Cerebellar nuclear complex (tissue), 1 donor: Measurements from ENCODE around the gene OR10C1.
"Not testable (repeated sequence)": the region's sequence is repeated elsewhere in the genome, so short reads cannot be mapped to it uniquely, and the experiment has no call there.

ENCODE experiments used
- DNase-seq, 2 experiments: peaks; one replicate each; lab custom pipeline; 2025; lab: John Stamatoyannopoulos, UW

Gene OR10C1

DNA sequence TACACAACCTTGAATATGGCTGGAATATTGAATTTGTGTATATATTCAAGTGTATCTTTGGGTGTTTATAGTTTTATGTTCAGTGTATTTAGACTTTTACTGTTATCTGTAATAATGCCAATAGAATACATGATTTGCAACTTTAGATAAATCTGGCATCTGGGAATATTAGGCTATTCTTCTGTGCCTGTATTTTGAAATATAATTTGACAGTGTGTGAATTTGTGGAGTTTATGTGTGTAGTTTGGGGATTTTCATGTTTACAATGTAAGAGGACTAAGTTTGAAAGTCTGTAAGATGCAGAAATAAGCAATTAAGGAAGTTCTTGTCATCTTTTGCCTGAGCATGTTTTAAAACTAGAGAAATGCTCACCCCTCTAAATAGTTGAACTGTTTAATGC lies at the start of gene OR10C1:
Gene OR10C1 (plus strand): TSS at position 301 of the 400 bp plus-strand sequence. CDS start 710 bp downstream, outside the sequence.
- DNase-seq = no peak

DNA sequence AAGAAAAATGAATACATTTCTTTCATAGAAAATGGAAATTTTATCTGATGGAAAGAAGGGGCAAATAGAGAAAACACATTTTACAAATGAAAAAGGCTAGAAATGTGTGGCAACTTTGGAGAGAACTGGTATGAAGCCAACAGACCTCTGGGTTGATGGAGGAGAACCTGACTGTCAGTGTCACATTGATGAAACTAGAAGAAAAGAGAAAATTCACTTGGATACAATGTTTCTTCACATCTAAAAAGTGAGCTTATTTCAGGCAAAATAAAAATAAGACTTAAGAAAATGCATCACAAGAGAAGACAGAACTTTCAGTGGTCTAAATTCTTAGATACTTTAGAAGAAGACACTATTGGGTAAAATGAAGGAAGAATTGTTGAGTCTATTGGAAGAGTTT lies 43.8 kb upstream of the OR10C1 start, which contains the start of gene OR12D2:
Gene OR12D2 (plus strand): TSS at position 301 of the 400 bp plus-strand sequence. CDS start 1,069 bp downstream, outside the sequence.
- DNase-seq = no peak

GRCh38 chr6:29399525-29399924 lies 39.6 kb upstream of the OR10C1 start:
- no peak for DNase-seq

DNA sequence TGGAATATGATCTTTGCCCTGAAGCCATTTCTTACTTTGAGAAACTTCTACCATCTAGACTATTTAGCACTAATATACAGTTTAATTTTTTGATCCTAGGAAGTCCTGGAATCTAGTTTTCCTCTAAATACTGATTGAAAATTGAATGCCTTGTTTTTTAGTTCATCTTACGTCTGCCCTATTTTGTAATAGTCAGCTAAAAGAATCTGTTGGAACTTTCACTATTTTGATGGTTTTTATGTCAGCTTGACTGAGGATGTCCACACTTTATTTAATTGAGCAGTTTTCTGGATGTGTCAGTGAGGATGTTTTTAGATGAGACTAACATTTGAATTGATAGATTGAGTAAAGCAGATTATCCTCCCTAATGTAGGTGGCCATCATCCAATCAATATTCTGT lies 35.3 kb upstream of the OR10C1 start:
- no peak for DNase-seq

- DNase-seq = no peak
Measured at GRCh38 chr6:29414588-29414987, 24.5 kb upstream of the OR10C1 start, which contains the start of gene OR12D1. TSS of gene OR12D1 (plus strand) at chr6:29414928.

GRCh38 chr6:29419516-29419915 lies 19.6 kb upstream of the OR10C1 start:
- no peak for DNase-seq

GRCh38 chr6:29424168-29424567 lies 14.9 kb upstream of the OR10C1 start:
- no peak for DNase-seq

DNA sequence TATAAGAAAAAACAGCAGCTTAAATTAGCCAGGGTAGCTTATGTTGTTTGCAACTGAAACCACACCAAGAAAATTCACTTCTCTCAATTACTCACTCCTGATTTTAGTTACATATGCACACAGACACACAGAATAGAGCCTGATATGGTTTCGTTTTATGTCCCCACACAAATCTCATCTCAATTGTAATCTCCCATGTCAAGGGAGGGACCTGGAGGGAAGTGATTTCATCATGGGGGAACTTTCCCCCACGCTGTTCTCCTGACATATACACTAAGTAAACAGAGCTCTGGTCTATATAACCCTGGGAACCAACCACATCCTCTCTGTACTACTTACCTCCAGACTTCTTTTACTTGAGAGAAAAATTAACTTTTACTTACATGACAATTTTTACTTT lies 14.5 kb upstream of the OR10C1 start:
- no peak for DNase-seq

GRCh38 chr6:29425075-29425474 lies 14.0 kb upstream of the OR10C1 start:
- DNase-seq = no peak

DNA sequence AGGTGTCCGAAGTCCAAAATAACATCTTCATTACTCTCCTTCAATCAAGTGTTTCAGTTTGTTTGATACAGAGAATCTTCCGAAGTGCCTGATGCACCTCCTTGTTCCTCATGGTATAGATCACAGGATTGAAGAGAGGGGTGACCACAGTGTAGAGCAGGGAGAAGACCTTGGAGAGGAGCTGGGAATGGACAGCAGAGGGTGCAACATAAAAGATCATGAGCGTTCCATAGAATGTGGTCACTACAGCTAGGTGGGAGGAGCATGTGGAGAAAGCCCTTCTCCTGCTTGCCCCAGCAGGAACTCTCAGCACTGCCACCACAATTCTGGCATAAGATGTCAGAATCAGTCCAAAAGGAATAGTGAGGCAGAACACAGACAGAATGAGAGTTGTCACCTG lies 12.5 kb upstream of the OR10C1 start:
- DNase-seq = no peak

GRCh38 chr6:29436730-29437129 lies 2.4 kb upstream of the OR10C1 start:
- not testable (repeated sequence) for DNase-seq

DNA sequence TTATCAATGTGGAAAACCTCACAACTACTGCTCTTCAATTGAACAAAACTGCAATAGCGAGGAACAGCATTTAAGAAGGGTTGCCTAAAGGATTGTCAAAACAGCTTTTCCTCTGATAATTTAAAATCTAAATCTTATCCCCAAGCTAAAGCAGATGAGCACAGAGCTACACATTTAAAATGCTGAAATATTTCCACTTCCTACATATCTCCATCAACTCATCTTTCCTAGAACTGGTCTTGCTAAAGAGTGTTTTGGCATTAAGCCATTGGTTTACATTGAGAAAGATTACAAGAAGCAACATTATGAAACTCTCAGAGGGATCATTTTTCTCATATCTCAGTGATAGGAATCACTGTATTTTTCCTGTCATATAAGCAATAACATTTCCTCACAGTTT lies 3.6 kb downstream of the OR10C1 start:
- DNase-seq = no peak

DNA sequence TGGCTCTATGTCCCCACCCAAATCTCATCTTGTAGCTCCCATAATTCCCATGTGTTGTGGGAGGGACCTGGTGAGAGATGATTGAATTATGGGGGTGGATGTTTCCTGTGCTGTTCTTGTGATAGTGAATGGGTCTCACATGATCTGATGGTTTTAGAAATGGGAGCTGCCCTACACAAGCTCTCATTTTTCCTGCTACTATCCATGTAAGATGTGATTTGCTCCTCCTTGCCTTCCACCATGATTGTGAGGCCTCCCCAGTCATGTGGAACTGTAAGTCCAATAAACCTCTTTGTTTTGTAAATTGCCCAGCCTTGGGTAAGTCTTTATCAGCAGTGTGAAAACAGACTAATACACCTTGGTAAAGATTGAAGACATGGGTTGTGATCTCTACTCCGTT lies 4.9 kb downstream of the OR10C1 start:
- not testable (repeated sequence) for DNase-seq

DNA sequence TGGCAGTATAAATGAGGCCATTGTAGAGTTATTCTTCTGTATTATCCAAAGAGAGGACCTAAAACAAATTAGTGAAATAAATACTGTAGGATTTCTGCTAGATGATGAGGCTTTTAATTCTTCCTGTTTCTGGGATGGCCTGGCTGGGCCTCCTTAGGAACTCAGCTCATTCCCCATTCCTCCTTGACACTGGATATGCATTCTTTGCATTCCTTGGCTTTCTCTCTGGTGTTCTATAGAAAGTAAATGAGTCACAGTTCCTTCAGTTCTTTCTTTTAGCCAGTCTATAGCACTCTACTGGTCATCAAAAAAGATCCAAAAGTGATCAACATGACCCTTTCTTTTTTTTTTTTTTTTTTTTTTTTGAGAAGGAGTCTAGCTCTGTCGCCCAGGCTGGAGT lies 8.6 kb downstream of the OR10C1 start:
- DNase-seq = no peak

- no peak for DNase-seq
Measured at GRCh38 chr6:29451471-29452193, 12.5 kb downstream of the OR10C1 start.

DNA sequence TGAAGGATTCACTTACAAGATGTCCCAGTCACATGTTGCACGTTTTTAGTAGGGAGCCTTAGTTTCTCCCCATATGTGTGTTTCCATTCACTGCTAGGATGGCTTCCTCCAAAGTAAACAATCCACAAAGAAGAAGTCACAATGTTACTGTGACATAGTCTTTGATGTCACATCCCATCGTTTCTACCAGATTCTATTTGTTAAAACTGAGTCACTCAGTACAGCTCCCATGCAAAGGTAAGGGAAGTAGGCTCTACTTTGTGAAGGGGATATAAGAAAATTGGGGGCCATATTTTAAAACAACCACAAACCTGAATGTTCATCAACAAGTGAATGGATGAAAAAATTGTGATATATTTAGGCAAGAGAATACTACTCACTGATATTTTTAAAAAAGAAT lies 17.9 kb downstream of the OR10C1 start, which contains the start of the genes OR11A1 and OR2H1:
Gene OR11A1 (minus strand): TSS at position 101 of the 400 bp plus-strand sequence. CDS start 29,430 bp downstream, outside the sequence.
Gene OR2H1 (plus strand): TSS at position 185 of the 400 bp plus-strand sequence. CDS start 4,615 bp downstream, outside the sequence.
- DNase-seq = no peak

DNA sequence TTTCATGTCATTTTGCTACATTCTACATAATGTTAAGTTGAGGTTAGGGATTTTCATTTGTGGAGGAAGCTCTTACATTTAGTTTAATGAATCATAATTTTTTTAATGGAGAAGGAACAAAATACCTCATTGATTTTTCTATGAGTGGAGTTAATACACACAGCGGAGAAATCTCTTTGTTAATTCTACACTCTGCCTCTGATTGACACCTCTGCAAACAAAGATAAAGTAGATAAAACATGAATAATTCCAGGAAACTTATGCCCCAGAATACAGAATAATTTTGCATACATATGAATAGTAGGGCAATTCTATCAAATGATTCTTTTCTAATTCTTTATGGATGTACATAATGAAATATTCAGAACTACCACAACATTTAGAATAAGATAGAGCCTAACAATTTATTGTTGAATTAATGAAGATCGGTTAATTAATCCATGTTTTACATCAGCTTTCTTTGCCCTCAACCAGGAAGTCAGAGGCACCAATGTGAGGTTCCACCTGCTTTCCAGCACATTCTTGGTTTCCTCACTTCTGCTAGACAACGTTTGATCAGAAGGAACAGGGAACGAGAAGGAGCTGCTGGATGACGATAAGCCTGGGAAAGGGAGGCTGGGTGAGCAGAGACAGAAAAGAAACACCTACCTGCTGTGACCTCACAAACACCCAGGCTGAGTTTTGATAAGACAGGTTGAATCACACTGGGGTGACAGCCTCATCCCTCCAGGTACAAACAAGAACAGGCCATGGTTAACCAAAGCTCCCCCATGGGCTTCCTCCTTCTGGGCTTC lies 22.1 kb downstream of the OR10C1 start:
- DNase-seq = no peak

GRCh38 chr6:29462022-29462421 lies 22.9 kb downstream of the OR10C1 start:
- DNase-seq = no peak

DNA sequence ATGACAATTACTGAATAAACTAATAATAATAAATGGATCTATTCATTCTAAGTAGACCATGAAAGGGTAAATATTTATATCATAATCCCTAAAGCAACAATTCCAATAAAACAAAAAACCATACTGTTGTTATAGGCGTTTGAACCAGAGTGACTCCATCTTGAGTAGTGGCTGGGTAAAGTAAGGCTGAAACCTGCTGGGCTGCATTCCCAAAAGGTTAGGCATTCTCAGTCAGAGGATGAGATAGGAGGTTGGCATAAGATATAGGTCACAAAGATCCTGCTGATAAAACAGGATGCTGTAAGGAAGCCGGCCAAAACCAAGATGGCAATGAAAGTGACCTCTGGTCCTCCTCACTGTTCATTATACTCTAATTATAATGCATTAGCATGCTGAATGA lies 26.2 kb downstream of the OR10C1 start:
- DNase-seq = no peak

- DNase-seq = no peak
Measured at GRCh38 chr6:29465801-29466200, 26.7 kb downstream of the OR10C1 start.

GRCh38 chr6:29466241-29466640 lies 27.1 kb downstream of the OR10C1 start:
- DNase-seq = no peak

DNA sequence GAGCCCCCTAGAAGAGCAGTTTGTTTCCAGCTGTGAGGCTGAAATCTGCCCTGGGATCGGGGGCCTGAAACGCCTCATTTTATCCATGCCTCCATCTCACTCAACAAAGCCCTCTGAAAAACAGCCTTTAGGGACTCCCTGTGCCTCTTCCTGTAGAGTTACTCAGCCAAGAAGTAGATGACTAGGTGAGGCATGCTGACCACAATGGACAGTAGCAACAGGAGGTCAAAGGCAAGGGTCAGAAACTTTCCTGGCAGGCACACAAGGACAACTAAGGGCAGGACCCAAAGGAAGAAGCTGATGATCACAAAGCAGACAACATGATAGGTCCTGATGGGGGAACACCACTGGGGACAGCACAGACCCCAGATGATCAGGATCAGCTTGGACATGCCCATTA lies 35.9 kb downstream of the OR10C1 start:
- DNase-seq = no peak

GRCh38 chr6:29477923-29478450 lies 38.9 kb downstream of the OR10C1 start:
- DNase-seq = no peak
